Stimulated activated CD4-positive, alpha-beta T cell treated with anti-CD3 and anti-CD28 coated beads, Interleukin-1b, Interleukin-23, amount 100 ng/mL, for 24 hours (primary cell): Measurements from ENCODE around the gene AIG1.
"Not testable (repeated sequence)": the region's sequence is repeated elsewhere in the genome, so short reads cannot be mapped to it uniquely, and the experiment has no call there.

ENCODE experiments used
- DNase-seq, 4 experiments: peaks; one replicate each; pipeline ENCODE4 v3.0.0-alpha.2; 2020; ENCODE audit warnings: low read depth in 4 of 4, low spot score in 1 of 4

Gene AIG1

DNA sequence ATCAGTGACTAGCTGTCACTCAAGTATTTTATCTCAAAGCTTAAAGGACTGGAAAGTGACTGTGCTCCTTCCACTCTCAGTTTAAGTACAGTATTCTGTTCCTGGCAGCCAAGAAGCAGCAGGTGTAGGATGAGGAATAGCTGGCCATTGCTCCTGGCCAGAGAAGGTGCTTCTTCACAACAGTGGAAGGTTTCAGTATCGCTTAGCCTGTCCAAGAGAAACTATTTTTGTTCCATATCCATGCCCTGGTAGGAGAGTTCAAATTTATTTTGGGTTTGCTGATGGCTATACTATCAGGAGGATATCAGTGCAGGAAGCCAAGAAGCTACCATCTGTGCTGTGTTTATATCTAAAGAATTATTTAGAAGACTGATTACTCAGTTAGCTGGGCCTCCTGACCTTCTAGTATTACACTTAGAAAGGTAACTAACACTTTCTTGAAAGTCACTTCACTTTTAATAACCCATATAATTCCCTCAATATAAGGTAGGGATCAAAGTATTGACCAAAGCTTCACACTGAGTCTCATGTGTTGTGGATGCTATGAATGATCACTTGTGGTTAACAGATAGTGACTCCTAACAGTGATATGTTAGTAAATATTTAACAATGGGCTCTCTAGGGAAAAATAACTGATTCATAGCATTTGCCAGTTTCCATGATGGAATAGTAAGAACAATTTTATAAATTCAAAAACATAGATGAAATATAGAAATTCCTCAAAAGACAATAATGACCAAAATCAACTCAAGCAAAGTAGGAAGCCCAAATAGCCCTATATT lies 99.9 kb downstream of the AIG1 start:
- DNase-seq = no peak

GRCh38 chr6:143163621-143164020 lies 102.9 kb downstream of the AIG1 start:
- no peak for DNase-seq

DNA sequence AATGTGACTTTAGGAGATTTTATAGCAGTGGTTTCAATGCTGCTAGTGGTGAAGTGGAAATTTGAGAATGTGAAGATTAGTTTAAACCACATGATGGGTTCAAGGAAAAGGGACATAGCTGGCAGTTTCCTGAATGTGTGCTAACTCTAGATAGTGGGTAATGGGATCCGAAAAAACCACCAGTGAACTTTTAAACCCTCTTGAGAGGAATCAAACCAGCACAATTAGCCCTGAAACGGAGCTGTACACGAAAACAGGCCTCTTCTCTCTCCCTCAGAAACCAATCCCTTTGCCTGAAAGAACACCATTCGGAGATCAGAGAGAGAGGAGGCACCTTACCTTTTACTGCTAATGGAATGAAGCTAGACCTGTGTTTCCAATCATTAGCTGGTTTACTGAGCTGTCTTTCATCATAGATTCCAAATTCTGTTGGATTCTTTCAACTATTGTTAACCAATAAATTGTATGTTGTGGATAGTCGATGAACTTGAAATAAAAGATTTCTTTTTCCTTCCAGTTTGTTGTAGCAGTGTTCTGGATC lies 103.9 kb downstream of the AIG1 start:
- DNase-seq = no peak

DNA sequence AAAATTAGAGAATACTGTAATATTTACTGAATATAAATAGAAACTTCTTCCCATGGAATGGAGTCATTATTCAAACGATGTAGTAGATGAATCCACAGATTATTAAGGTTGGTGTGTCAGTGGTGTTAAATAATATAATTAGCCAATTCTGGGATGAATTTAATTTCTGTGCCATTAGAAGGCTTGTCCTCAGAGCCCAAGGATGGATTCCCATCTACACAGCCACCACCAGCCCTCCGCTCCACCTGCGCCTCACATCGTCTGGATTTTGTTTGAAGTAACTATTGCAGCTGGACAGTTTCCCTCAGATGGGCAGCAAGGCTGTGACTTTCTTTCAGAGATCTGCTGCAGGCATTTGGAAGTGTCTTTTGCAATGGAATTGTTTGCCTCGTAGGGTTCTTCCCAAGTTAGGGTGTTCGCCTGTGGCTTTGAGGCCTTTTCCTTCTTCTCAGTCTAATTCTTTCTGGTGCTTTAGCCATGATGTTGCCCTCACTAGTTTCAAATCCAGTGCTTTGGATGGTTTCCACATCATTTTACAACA lies 104.7 kb downstream of the AIG1 start:
- DNase-seq = no peak

- no peak for DNase-seq
These were observed 105.6 kb downstream of the AIG1 start for GRCh38 chr6:143166247-143166695.

GRCh38 chr6:143167224-143167623 lies 106.5 kb downstream of the AIG1 start:
- DNase-seq = no peak

DNA sequence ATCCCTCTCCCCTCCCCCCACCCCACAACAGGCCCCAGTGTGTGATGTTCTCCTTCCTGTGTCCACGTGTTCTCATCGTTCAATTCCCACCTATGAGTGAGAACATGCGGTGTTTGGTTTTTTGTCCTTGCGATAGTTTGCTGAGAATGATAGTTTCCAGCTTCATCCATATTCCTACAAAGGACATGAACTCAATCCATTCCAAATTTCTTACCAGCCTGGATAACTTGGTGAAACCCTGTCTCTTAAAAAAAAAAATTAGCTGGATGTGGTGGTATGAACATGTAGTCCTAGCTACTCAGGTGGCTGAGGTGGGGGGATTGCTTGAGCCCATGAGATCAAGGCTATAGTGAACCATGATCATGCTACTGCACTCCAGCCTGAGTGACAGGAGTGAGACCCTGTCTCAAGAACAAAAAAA lies 107.7 kb downstream of the AIG1 start:
- not testable (repeated sequence) for DNase-seq

GRCh38 chr6:143169440-143169839 lies 108.8 kb downstream of the AIG1 start:
- DNase-seq = no peak

DNA sequence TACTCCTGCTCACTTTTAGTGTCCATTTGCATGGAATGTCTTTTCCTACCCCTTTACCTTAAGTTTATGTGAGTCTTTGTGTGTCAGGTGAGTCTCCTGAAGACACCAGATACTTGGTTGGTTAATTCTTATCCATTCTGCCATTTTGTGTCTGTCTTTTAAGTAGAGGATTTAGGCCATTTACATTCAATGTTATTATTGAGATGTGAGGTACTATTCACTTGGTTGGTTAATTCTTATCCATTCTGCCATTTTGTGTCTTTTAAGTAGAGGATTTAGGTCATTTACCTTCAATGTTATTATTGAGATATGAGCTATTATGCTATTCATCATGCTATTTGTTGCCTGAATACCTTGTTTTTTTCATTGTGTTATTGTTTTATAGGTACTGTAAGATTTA lies 113.8 kb downstream of the AIG1 start:
- no peak for DNase-seq

GRCh38 chr6:143174951-143175350 lies 114.3 kb downstream of the AIG1 start:
- DNase-seq = no peak

GRCh38 chr6:143176090-143177021 lies 115.7 kb downstream of the AIG1 start:
- DNase-seq = no peak

GRCh38 chr6:143177706-143178105 lies 117.0 kb downstream of the AIG1 start:
- no peak for DNase-seq

DNA sequence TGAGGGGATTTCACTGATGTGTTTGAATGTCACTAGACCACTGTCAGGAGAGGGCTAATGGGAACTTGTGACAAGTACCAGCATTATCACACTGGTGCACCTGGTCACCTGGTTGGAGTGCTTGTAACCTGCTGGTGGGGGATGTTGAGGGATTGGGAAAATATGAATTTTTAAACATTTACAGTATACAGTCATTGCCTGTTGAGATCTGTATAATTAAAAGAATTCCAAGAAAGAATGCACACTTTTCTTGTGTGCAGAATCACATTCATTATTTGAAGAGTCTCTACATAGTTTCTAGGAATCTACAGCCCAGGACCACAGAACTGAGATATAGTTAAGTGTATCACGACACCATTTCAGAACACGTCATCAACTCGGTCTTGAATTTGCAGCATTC lies 118.4 kb downstream of the AIG1 start:
- DNase-seq = no peak

- DNase-seq = no peak
These were observed 119.4 kb downstream of the AIG1 start for GRCh38 chr6:143179901-143180612.

GRCh38 chr6:143180826-143181225 lies 120.1 kb downstream of the AIG1 start:
- no peak for DNase-seq

DNA sequence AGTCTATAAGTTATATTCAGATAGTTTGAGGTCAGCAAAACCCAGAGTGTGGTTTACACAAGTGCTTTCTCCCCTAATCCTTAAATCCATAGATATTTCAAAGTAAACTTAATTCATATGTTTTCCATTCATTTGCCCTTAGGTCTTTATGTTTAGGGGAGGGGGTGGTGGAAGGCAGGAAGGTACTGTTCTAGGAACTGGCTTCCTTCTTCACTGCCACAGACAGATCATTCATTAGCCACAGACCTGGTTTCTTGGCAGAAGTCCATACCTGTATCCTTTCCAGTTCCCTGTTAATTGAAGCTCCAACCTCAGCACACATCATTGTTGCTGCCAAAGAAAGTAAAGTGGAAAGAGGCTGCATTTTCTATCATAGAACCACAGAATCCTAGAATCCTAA lies 123.0 kb downstream of the AIG1 start:
- no peak for DNase-seq

- no peak for DNase-seq
These were observed 124.6 kb downstream of the AIG1 start for GRCh38 chr6:143185288-143185687.

- no peak for DNase-seq
These were observed 126.7 kb downstream of the AIG1 start for GRCh38 chr6:143187238-143187923.

- DNase-seq = no peak
These were observed 127.6 kb downstream of the AIG1 start for GRCh38 chr6:143188292-143188691.

GRCh38 chr6:143191361-143191760 lies 130.7 kb downstream of the AIG1 start:
- DNase-seq = no peak
